ENCODE measurements around the gene GAS2L3.

- TF ChIP-seq ATF1 (CRISPR knock-in tag; IDR thresholded peaks at IDR 0.05) (no peak), ATF1 (tag; IDR thresholded peaks at IDR 0.05) (no peak), VEZF1 (CRISPR knock-in tag; IDR thresholded peaks at IDR 0.05) (no peak), USF2 (CRISPR knock-in tag; IDR thresholded peaks at IDR 0.05) (no peak), MAX (CRISPR knock-in tag; IDR thresholded peaks at IDR 0.05) (no peak), ZNF311 (CRISPR knock-in tag; IDR thresholded peaks at IDR 0.05) (no peak), CBX3 (IDR thresholded peaks at IDR 0.05; ENCODE audit: borderline replicate concordance in 1 of 2, low read length in 2 of 2) (no peak)
- TF ChIP-seq, protein P1, sequence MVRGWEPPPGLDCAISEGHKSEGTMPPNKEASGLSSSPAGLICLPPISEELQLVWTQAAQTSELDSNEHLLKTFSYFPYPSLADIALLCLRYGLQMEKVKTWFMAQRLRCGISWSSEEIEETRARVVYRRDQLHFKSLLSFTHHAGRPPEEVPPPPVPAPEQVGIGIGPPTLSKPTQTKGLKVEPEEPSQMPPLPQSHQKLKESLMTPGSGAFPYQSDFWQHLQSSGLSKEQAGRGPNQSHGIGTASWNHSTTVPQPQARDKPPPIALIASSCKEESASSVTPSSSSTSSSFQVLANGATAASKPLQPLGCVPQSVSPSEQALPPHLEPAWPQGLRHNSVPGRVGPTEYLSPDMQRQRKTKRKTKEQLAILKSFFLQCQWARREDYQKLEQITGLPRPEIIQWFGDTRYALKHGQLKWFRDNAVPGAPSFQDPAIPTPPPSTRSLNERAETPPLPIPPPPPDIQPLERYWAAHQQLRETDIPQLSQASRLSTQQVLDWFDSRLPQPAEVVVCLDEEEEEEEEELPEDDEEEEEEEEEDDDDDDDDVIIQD (CRISPR knock-in tag; IDR thresholded peaks at IDR 0.05): no peak
- TF ChIP-seq, protein P2, sequence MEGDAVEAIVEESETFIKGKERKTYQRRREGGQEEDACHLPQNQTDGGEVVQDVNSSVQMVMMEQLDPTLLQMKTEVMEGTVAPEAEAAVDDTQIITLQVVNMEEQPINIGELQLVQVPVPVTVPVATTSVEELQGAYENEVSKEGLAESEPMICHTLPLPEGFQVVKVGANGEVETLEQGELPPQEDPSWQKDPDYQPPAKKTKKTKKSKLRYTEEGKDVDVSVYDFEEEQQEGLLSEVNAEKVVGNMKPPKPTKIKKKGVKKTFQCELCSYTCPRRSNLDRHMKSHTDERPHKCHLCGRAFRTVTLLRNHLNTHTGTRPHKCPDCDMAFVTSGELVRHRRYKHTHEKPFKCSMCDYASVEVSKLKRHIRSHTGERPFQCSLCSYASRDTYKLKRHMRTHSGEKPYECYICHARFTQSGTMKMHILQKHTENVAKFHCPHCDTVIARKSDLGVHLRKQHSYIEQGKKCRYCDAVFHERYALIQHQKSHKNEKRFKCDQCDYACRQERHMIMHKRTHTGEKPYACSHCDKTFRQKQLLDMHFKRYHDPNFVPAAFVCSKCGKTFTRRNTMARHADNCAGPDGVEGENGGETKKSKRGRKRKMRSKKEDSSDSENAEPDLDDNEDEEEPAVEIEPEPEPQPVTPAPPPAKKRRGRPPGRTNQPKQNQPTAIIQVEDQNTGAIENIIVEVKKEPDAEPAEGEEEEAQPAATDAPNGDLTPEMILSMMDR (IDR thresholded peaks at IDR 0.05 in 2 of 3, conservative IDR thresholded peaks at IDR 0.05 in 1 of 3; ENCODE audit: insufficient read depth in 2 of 3, low read depth in 1 of 3, low read length in 3 of 3): no peak
Measured at GRCh38 chr12:100553936-100554335, 19.5 kb upstream of the GAS2L3 start.
